H1 (cell line): ENCODE data around the gene POLR3G.

Source experiments
- CREB1 ChIP-seq: IDR thresholded peaks from 2 replicates; pipeline ENCODE4 v1.6.1; 2012; ENCODE audit warnings: inconsistent platforms
- EP300 ChIP-seq, 2 experiments: IDR thresholded peaks; 1 replicate in 1 of 2; 2 replicates in 1 of 2; pipeline ENCODE4 v1.6.1; 2011 to 2012; ENCODE audit warnings: low read depth in 2 of 2, low read length in 2 of 2, mild to moderate bottlenecking in 2 of 2, borderline replicate concordance in 1 of 2, inconsistent platforms in 1 of 2, moderate library complexity in 1 of 2
- MAFK ChIP-seq: IDR thresholded peaks from 2 replicates; pipeline ENCODE4 v1.6.1; 2012; ENCODE audit warnings: low read depth, mild to moderate bottlenecking, improper control_type of control experiment, low read length
- POLR2A ChIP-seq, 2 experiments: IDR thresholded peaks; 1 replicate in 1 of 2; 2 replicates in 1 of 2; pipeline ENCODE4 v1.6.1; 2011; ENCODE audit warnings: low read depth in 2 of 2, low read length in 2 of 2, mild to moderate bottlenecking in 2 of 2; ENCODE audit errors: control extremely low read depth in 1 of 2
- TF ChIP-seq, protein P1 (sequence below), 3 experiments: IDR thresholded peaks; 1 replicate in 2 of 3; 2 replicates in 1 of 3; pipeline versions ENCODE4 v1.5.1 to v1.6.1; 2011; ENCODE audit warnings: low read length in 3 of 3, mild to moderate bottlenecking in 3 of 3, inconsistent platforms in 2 of 3, low read depth in 1 of 3, moderate library complexity in 1 of 3; ENCODE audit not compliant: insufficient read depth in 1 of 3; ENCODE audit errors: control extremely low read depth in 1 of 3

DNA sequence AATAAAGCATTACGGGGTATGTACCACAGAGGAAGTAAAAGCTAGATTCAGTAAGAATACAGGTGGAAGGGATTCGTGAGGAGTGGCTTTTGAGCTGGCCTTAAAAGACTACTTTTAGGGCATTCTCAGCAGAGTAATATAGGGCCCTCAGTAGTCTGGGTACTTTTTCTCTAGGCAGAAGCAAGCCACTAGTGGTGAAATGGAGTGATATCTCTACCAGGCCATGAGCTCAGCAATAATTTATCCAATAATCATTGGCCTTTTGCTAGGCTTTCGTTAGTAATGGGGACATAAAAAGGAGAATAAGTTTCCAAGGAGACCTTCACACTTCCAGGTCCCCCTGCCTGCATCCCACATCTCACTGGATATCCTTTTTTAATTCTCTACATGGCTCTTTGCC is 1.7 kb downstream of the POLR3G start:
- TF ChIP-seq EP300 (IDR thresholded peaks at IDR 0.05; ENCODE audit: borderline replicate concordance in 1 of 2, low read depth in 2 of 2, low read length in 2 of 2), result no peak
- no peak for TF ChIP-seq MAFK
- TF ChIP-seq, protein P1, sequence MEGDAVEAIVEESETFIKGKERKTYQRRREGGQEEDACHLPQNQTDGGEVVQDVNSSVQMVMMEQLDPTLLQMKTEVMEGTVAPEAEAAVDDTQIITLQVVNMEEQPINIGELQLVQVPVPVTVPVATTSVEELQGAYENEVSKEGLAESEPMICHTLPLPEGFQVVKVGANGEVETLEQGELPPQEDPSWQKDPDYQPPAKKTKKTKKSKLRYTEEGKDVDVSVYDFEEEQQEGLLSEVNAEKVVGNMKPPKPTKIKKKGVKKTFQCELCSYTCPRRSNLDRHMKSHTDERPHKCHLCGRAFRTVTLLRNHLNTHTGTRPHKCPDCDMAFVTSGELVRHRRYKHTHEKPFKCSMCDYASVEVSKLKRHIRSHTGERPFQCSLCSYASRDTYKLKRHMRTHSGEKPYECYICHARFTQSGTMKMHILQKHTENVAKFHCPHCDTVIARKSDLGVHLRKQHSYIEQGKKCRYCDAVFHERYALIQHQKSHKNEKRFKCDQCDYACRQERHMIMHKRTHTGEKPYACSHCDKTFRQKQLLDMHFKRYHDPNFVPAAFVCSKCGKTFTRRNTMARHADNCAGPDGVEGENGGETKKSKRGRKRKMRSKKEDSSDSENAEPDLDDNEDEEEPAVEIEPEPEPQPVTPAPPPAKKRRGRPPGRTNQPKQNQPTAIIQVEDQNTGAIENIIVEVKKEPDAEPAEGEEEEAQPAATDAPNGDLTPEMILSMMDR (IDR thresholded peaks at IDR 0.05; ENCODE audit: control extremely low read depth in 1 of 3, insufficient read depth in 1 of 3, low read depth in 1 of 3, low read length in 3 of 3), result no peak
- no peak for TF ChIP-seq POLR2A (IDR thresholded peaks at IDR 0.05; ENCODE audit: control extremely low read depth in 1 of 2, low read depth in 2 of 2, low read length in 2 of 2)
- TF ChIP-seq CREB1, result no peak
